Subcutaneous abdominal adipose tissue (tissue), 5 donors: ENCODE measurements around the gene LCA5.
"Not testable (repeated sequence)": the region's sequence is repeated elsewhere in the genome, so short reads cannot be mapped to it uniquely, and the experiment has no call there.

Source experiments
- H3K27ac ChIP-seq: one replicate; pipeline ENCODE4 v1.7.0; 2013; ENCODE audit warnings: low read depth, mild to moderate bottlenecking, inconsistent platforms, low read length, moderate library complexity
- H3K27me3 ChIP-seq, 5 donors: one replicate each; pipeline ENCODE4 v1.7.0; 2013; ENCODE audit warnings: low read length in 5 of 5, inconsistent platforms in 1 of 5; ENCODE audit not compliant: control insufficient read depth in 5 of 5, insufficient read depth in 4 of 5
- H3K36me3 ChIP-seq, 5 donors: one replicate each; pipeline ENCODE4 v1.7.0; 2013; ENCODE audit warnings: low read length in 5 of 5; ENCODE audit not compliant: control insufficient read depth in 5 of 5, insufficient read depth in 5 of 5
- H3K4me1 ChIP-seq, 5 donors: one replicate each; pipeline ENCODE4 v1.7.0; 2013; ENCODE audit warnings: low read length in 5 of 5, mild to moderate bottlenecking in 3 of 5, moderate library complexity in 1 of 5; ENCODE audit not compliant: control insufficient read depth in 5 of 5, insufficient read depth in 5 of 5
- H3K4me3 ChIP-seq, 5 donors: one replicate each; pipeline ENCODE4 v1.7.0; 2013; ENCODE audit warnings: low read length in 5 of 5, low read depth in 1 of 5
- H3K9ac ChIP-seq, 5 donors: one replicate each; pipeline ENCODE4 v1.7.0; 2013; ENCODE audit warnings: low read length in 5 of 5, mild to moderate bottlenecking in 4 of 5, moderate library complexity in 3 of 5
- H3K9me3 ChIP-seq, 5 donors: one replicate each; pipeline ENCODE4 v1.7.0; 2013; ENCODE audit warnings: low read length in 5 of 5; ENCODE audit not compliant: control insufficient read depth in 5 of 5
- donor health status: healthy.
- donor health status: healthy.
- donor health status: healthy.
- donor health status: healthy.
- donor health status: healthy.

The LCA5 gene

GRCh38 chr6:79536954-79537747, at the start of gene LCA5:
LCA5 (minus strand) TSS chr6:79537430; CDS start chr6:79518894, 18,536 bp downstream.
- Histone ChIP-seq H3K27ac (peak within 1 kb of the TSS; percentile 95), H3K36me3 (no peaks in the 10 kb centered on the region), H3K4me3 (peak within 1 kb of the TSS; percentile 89 to 97 (median 94)), H3K9me3 (no peaks in the 10 kb centered on the region), H3K4me1 (peaks cover 0 to 42% (median 18%) of the 10 kb centered on the region in 5 donors), H3K27me3 (no peaks in the 10 kb centered on the region), H3K9ac (peak within 1 kb of the TSS; percentile 79 to 90 (median 84))

GRCh38 chr6:79586548-79586947, 49.3 kb upstream of the LCA5 start:
- Histone ChIP-seq H3K27ac (no peak overlapping the region), H3K4me1 (no peaks in the 10 kb centered on the region), H3K9me3 (no peaks in the 10 kb centered on the region), H3K27me3 (no peaks in the 10 kb centered on the region), H3K36me3 (no peaks in the 10 kb centered on the region), H3K4me3 (no peak overlapping the region), H3K9ac (no peak overlapping the region)

GRCh38 chr6:79584332-79584731, 47.1 kb upstream of the LCA5 start:
- H3K4me1 ChIP-seq: no peaks in the 10 kb centered on the region
- no peaks in the 10 kb centered on the region for H3K36me3 ChIP-seq
- no peaks in the 10 kb centered on the region for H3K27me3 ChIP-seq
- H3K27ac ChIP-seq: no peak overlapping the region
- H3K9ac ChIP-seq: no peak overlapping the region
- H3K9me3 ChIP-seq: no peaks in the 10 kb centered on the region
- no peak overlapping the region for H3K4me3 ChIP-seq

GRCh38 chr6:79577926-79578325, 40.7 kb upstream of the LCA5 start:
- not testable (repeated sequence) for H3K4me3 ChIP-seq, H3K27me3 ChIP-seq, H3K9me3 ChIP-seq, H3K36me3 ChIP-seq, H3K9ac ChIP-seq, H3K27ac ChIP-seq, H3K4me1 ChIP-seq

GRCh38 chr6:79574630-79575225, 37.5 kb upstream of the LCA5 start:
- Histone ChIP-seq H3K36me3 (no peaks in the 10 kb centered on the region), H3K27me3 (no peaks in the 10 kb centered on the region), H3K27ac (no peak overlapping the region), H3K9me3 (no peaks in the 10 kb centered on the region), H3K9ac (no peak overlapping the region), H3K4me3 (no peak overlapping the region), H3K4me1 (peaks cover 0 to 5% (median 0%) of the 10 kb centered on the region in 5 donors)

GRCh38 chr6:79574174-79574573, 36.9 kb upstream of the LCA5 start:
- H3K27me3 ChIP-seq: no peaks in the 10 kb centered on the region
- H3K4me1 ChIP-seq: peaks cover 0 to 5% (median 0%) of the 10 kb centered on the region in 5 donors
- no peak overlapping the region for H3K27ac ChIP-seq
- no peak overlapping the region for H3K4me3 ChIP-seq
- H3K36me3 ChIP-seq: no peaks in the 10 kb centered on the region
- H3K9ac ChIP-seq: no peak overlapping the region
- H3K9me3 ChIP-seq: no peaks in the 10 kb centered on the region

GRCh38 chr6:79571030-79571367, 33.8 kb upstream of the LCA5 start:
- Histone ChIP-seq H3K4me3 (peak overlapping the region; percentile 43 to 69 (median 58)), H3K27me3 (no peaks in the 10 kb centered on the region), H3K36me3 (no peaks in the 10 kb centered on the region), H3K4me1 (peaks cover 0 to 5% (median 0%) of the 10 kb centered on the region in 5 donors), H3K9ac (peak overlapping the region in 3 of 5 donors; percentile 15 to 48 (median 46)), H3K9me3 (no peaks in the 10 kb centered on the region), H3K27ac (no peak overlapping the region)

- H3K27ac ChIP-seq: no peak overlapping the region
- peak overlapping the region; percentile 43 to 69 (median 58) for H3K4me3 ChIP-seq
- H3K36me3 ChIP-seq: no peaks in the 10 kb centered on the region
- H3K9ac ChIP-seq: peak overlapping the region in 3 of 5 donors; percentile 15 to 48 (median 46)
- peaks cover 0 to 5% (median 0%) of the 10 kb centered on the region in 5 donors for H3K4me1 ChIP-seq
- no peaks in the 10 kb centered on the region for H3K9me3 ChIP-seq
- no peaks in the 10 kb centered on the region for H3K27me3 ChIP-seq
Observed at GRCh38 chr6:79570129-79571029, 33.1 kb upstream of the LCA5 start.

GRCh38 chr6:79568996-79569395, 31.8 kb upstream of the LCA5 start:
- peaks cover 0 to 10% (median 0%) of the 10 kb centered on the region in 5 donors for H3K4me1 ChIP-seq
- no peaks in the 10 kb centered on the region for H3K36me3 ChIP-seq
- no peak overlapping the region for H3K4me3 ChIP-seq
- no peak overlapping the region for H3K9ac ChIP-seq
- H3K9me3 ChIP-seq: no peaks in the 10 kb centered on the region
- no peaks in the 10 kb centered on the region for H3K27me3 ChIP-seq
- H3K27ac ChIP-seq: no peak overlapping the region

- Histone ChIP-seq H3K9me3 (no peaks in the 10 kb centered on the region), H3K4me1 (peaks cover 0 to 5% (median 0%) of the 10 kb centered on the region in 5 donors), H3K27ac (no peak overlapping the region), H3K36me3 (no peaks in the 10 kb centered on the region), H3K4me3 (no peak overlapping the region), H3K9ac (no peak overlapping the region), H3K27me3 (no peaks in the 10 kb centered on the region)
Observed at GRCh38 chr6:79564636-79565035, 27.4 kb upstream of the LCA5 start.
